GM23338 (cell line): ENCODE results near the gene RCC2. TPM values are rescaled to one million over a fixed set of nuclear protein-coding genes. Genes with fewer than 3 reads are reported as not detected.

ENCODE experiments used
- ATAC-seq: fragments of 200-7000 bp; cut with Tn5 transposase; 3 replicates; pipeline ENCODE4 v1.9.1; 2020
- DNase-seq: peaks from one replicate; pipeline ENCODE4 v3.0.0-alpha.2; 2015; ENCODE audit warnings: low spot score
- H2AFZ ChIP-seq: fragments of 200-600 bp; sonication (generic); 2 replicates; pipeline ENCODE4 v1.8.0; 2016; ENCODE audit warnings: antibody characterized with exemption, mild to moderate bottlenecking, moderate library complexity
- H3F3A ChIP-seq: fragments of 200-600 bp; sonication (generic); replicated peaks from 2 replicates; pipeline ENCODE4 v1.8.0; 2017; ENCODE audit warnings: antibody characterized with exemption, mixed run types, low read depth
- H3K27ac ChIP-seq: fragments of 200-600 bp; sonication (generic); 2 replicates; pipeline ENCODE4 v1.6.1; 2016; ENCODE audit warnings: low read depth
- H3K27me3 ChIP-seq: fragments of 200-600 bp; sonication (generic); 2 replicates; pipeline ENCODE4 v1.8.0; 2016; ENCODE audit warnings: mild to moderate bottlenecking, mixed run types, moderate library complexity; ENCODE audit not compliant: insufficient read depth
- H3K36me3 ChIP-seq: fragments of 200-600 bp; sonication (generic); 2 replicates; pipeline ENCODE4 v1.8.0; 2016; ENCODE audit warnings: mild to moderate bottlenecking; ENCODE audit not compliant: insufficient read depth
- H3K4me1 ChIP-seq: fragments of 200-600 bp; sonication (generic); 2 replicates; pipeline ENCODE4 v1.8.0; 2016; ENCODE audit warnings: mild to moderate bottlenecking, moderate library complexity; ENCODE audit not compliant: insufficient read depth
- H3K4me2 ChIP-seq: fragments of 200-600 bp; sonication (generic); 2 replicates; pipeline ENCODE4 v1.7.1; 2017; ENCODE audit warnings: mixed run types
- H3K4me3 ChIP-seq: fragments of 200-600 bp; sonication (generic); 2 replicates; pipeline ENCODE4 v1.6.1; 2016; ENCODE audit warnings: mixed run types
- H3K79me2 ChIP-seq: fragments of 200-600 bp; sonication (generic); replicated peaks from 2 replicates; pipeline ENCODE4 v1.8.0; 2017; ENCODE audit warnings: mild to moderate bottlenecking; ENCODE audit not compliant: insufficient read depth
- H3K9me2 ChIP-seq: fragments of 200-600 bp; sonication (generic); 2 replicates; pipeline ENCODE4 v1.8.0; 2017; ENCODE audit not compliant: insufficient read depth
- H4K20me1 ChIP-seq: fragments of 200-600 bp; sonication (generic); replicated peaks from 2 replicates; pipeline ENCODE4 v1.8.0; 2017; ENCODE audit warnings: mild to moderate bottlenecking; ENCODE audit not compliant: insufficient read depth
- H3K27ac Mint-ChIP-seq: 2 replicates; pipeline ENCODE4 v1.8.0; 2020; ENCODE audit warnings: inconsistent platforms, mild to moderate bottlenecking, moderate library complexity, mixed read lengths
- H3K27me3 Mint-ChIP-seq: 3 replicates; pipeline ENCODE4 v1.8.0; 2022; ENCODE audit warnings: low read depth, mild to moderate bottlenecking, moderate library complexity, mixed read lengths, inconsistent platforms; ENCODE audit not compliant: insufficient read depth, poor library complexity
- H3K36me3 Mint-ChIP-seq: 3 replicates; pipeline ENCODE4 v1.8.0; 2021; ENCODE audit warnings: low read depth, mild to moderate bottlenecking, inconsistent platforms, moderate library complexity, mixed read lengths
- H3K4me1 Mint-ChIP-seq: 3 replicates; pipeline ENCODE4 v1.8.0; 2020; ENCODE audit warnings: mild to moderate bottlenecking, inconsistent platforms, mixed read lengths
- H3K4me3 Mint-ChIP-seq: 3 replicates; pipeline ENCODE4 v1.8.0; 2021; ENCODE audit warnings: moderate library complexity, mild to moderate bottlenecking, inconsistent platforms, mixed read lengths
- H3K9me3 Mint-ChIP-seq: 3 replicates; pipeline ENCODE4 v1.8.0; 2020; ENCODE audit warnings: moderate library complexity, mild to moderate bottlenecking, inconsistent platforms, mixed read lengths
- CREB1 ChIP-seq: fragments of 250-450 bp; sonication (Bioruptor Pico); IDR thresholded peaks from 2 replicates; pipeline ENCODE4 v1.5.0; 2020; ENCODE audit warnings: low read depth, mild to moderate bottlenecking, moderate library complexity
- EZH2 ChIP-seq: fragments of 200-600 bp; sonication (generic); IDR thresholded peaks from one replicate; pipeline ENCODE4 v1.8.0; 2017; ENCODE audit warnings: antibody characterized with exemption, mild to moderate bottlenecking, low read depth; ENCODE audit not compliant: unreplicated experiment
- EZH2phosphoT487 ChIP-seq: fragments of 200-600 bp; sonication (generic); IDR thresholded peaks from one replicate; pipeline ENCODE4 v1.8.1; 2018; ENCODE audit warnings: antibody characterized with exemption; ENCODE audit not compliant: unreplicated experiment
- JUNB ChIP-seq: IDR thresholded peaks from one replicate; pipeline ENCODE4 v1.6.1; 2016; ENCODE audit warnings: antibody characterized with exemption; ENCODE audit not compliant: unreplicated experiment
- NANOG ChIP-seq: IDR thresholded peaks from 2 replicates; pipeline ENCODE4 v1.6.1; 2016; ENCODE audit warnings: antibody characterized with exemption, borderline replicate concordance
- POLR2AphosphoS5 ChIP-seq: IDR thresholded peaks from 2 replicates; pipeline ENCODE4 v1.6.1; 2016; ENCODE audit warnings: antibody characterized with exemption, low read depth
- STAT1 ChIP-seq: IDR thresholded peaks from one replicate; pipeline ENCODE4 v1.6.1; 2016; ENCODE audit warnings: antibody characterized with exemption; ENCODE audit not compliant: unreplicated experiment
- ZNF114 ChIP-seq: fragments of 250-450 bp; sonication (Bioruptor Pico); IDR thresholded peaks from 2 replicates; pipeline ENCODE4 v1.5.0; 2020; ENCODE audit warnings: mild to moderate bottlenecking, moderate library complexity
- polyA plus RNA-seq: library from polyadenylated mRNA; unstranded; fragments of >200 nt; fragmentation: Nextera tagmentation; extraction: Ambion mirVana; gene quantifications from 2 replicates; pipeline ENCODE4 v1.2.1, GENCODE V29; 2016
- total RNA-seq: library from RNA; depleted of rRNA; stranded (reverse); fragments of >200 nt; shearing (Covaris generic); gene quantifications from 2 replicates; pipeline ENCODE4 v1.2.3, GENCODE V29; 2014
- TF ChIP-seq, protein P1 (sequence below): IDR thresholded peaks from one replicate; pipeline ENCODE4 v1.6.1; 2018; ENCODE audit warnings: antibody characterized with exemption; ENCODE audit not compliant: unreplicated experiment
- TF ChIP-seq, protein P2 (sequence below), 2 experiments: fragments of 200-600 bp in 1 of 2; sonication (generic) in 1 of 2; conservative IDR thresholded peaks; 2 replicates each; pipeline versions ENCODE4 v1.5.1 to v1.6.1; 2016 to 2017; ENCODE audit warnings: antibody characterized with exemption in 2 of 2, low read depth in 2 of 2, mild to moderate bottlenecking in 2 of 2, moderate library complexity in 1 of 2
- TF ChIP-seq, protein P3 (sequence below): IDR thresholded peaks from 2 replicates; pipeline ENCODE4 v1.6.1; 2016; ENCODE audit warnings: antibody characterized with exemption
- TF ChIP-seq, protein P4 (sequence below): fragments of 250-450 bp; sonication (Bioruptor Pico); IDR thresholded peaks from 2 replicates; pipeline ENCODE4 v1.5.0; 2020; ENCODE audit warnings: mild to moderate bottlenecking, moderate library complexity

RCC2 gene
- total and polyA plus RNA-seq, 2 experiments from 2014 or later: 97.1 to 386 TPM

DNA sequence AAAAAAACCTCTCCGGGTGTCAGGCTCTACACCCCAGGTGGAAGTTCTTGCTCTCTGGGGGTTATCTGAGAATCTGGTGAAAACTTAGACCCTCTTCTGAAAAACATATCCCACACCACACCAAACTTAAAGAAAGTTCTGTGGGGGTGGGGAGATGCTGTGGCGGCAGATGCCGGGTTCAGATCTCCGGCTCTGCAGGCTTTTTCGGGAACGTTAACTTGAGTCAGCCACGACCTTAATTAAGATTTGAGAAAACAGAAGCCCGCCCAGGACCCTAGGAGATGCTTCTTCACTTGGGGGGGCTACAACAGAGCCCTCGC, 2.3 kb downstream of the RCC2 start (continued):
- TF ChIP-seq, protein P1, sequence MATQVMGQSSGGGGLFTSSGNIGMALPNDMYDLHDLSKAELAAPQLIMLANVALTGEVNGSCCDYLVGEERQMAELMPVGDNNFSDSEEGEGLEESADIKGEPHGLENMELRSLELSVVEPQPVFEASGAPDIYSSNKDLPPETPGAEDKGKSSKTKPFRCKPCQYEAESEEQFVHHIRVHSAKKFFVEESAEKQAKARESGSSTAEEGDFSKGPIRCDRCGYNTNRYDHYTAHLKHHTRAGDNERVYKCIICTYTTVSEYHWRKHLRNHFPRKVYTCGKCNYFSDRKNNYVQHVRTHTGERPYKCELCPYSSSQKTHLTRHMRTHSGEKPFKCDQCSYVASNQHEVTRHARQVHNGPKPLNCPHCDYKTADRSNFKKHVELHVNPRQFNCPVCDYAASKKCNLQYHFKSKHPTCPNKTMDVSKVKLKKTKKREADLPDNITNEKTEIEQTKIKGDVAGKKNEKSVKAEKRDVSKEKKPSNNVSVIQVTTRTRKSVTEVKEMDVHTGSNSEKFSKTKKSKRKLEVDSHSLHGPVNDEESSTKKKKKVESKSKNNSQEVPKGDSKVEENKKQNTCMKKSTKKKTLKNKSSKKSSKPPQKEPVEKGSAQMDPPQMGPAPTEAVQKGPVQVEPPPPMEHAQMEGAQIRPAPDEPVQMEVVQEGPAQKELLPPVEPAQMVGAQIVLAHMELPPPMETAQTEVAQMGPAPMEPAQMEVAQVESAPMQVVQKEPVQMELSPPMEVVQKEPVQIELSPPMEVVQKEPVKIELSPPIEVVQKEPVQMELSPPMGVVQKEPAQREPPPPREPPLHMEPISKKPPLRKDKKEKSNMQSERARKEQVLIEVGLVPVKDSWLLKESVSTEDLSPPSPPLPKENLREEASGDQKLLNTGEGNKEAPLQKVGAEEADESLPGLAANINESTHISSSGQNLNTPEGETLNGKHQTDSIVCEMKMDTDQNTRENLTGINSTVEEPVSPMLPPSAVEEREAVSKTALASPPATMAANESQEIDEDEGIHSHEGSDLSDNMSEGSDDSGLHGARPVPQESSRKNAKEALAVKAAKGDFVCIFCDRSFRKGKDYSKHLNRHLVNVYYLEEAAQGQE: no peak

DNA sequence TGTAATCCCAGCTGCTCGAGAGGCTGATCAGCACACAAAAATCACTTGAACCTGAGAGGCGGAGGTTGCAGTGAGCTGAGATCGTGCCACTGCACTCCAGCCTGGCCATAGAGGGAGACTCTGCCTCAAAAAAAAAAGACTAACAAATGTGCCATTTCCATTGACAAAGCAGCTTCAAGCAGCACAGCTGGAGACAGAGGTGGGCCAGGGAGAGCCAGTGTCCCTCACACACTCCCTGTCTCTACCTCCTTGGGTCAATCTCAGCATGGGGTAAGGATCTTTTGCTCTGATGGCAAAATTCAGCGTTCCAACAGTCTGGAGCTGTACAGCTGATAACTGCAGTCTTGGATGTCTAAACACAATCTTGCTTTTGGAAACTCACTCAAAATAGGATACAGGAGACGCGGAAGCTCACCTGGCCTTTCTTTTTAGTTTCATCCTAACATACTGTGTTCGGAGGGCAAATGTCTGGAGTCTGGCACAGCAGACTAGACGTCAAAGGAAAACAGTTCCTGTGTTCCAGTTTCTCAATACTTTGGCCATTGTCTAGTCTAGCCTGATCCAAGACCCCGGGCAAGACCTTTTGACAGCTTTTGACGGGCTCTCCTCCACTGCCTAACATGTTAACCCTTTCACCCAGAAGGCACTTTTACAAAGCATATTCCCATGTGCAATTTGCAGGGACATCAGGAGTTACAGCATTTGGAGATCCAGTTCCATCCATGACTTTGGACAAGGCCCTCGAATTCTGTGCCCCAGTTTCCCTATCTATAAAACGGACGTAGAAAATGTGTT, 2.9 kb downstream of the RCC2 start:
- Mint-ChIP-seq H3K4me3 (peak overlapping the region; percentile 83), H3K36me3 (peaks cover 70% of the 10 kb centered on the region), H3K9me3 (peaks cover 5% of the 10 kb centered on the region; the same call in 1 of the 3 replicates), H3K27me3 (peaks cover 30% of the 10 kb centered on the region), H3K4me1 (peaks cover 72% of the 10 kb centered on the region), H3K27ac (peak overlapping the region; percentile 90)
- Histone ChIP-seq H4K20me1 (peaks cover 37% of the 10 kb centered on the region), H3K4me3 (peak overlapping the region; percentile 80), H3F3A (peaks cover 54% of the 10 kb centered on the region), H2AFZ (no peak overlapping the region), H3K79me2 (peaks cover 78% of the 10 kb centered on the region), H3K36me3 (peaks cover 16% of the 10 kb centered on the region), H3K4me2 (peak overlapping the region; percentile 96), H3K4me1 (peaks cover 68% of the 10 kb centered on the region), H3K27ac (peak overlapping the region; percentile 85), H3K27me3 (peaks cover 9% of the 10 kb centered on the region), H3K9me2 (no peaks in the 10 kb centered on the region)
- peak; percentile 11 for ATAC-seq
- DNase-seq: peak; percentile 45
- TF ChIP-seq, protein P2, sequence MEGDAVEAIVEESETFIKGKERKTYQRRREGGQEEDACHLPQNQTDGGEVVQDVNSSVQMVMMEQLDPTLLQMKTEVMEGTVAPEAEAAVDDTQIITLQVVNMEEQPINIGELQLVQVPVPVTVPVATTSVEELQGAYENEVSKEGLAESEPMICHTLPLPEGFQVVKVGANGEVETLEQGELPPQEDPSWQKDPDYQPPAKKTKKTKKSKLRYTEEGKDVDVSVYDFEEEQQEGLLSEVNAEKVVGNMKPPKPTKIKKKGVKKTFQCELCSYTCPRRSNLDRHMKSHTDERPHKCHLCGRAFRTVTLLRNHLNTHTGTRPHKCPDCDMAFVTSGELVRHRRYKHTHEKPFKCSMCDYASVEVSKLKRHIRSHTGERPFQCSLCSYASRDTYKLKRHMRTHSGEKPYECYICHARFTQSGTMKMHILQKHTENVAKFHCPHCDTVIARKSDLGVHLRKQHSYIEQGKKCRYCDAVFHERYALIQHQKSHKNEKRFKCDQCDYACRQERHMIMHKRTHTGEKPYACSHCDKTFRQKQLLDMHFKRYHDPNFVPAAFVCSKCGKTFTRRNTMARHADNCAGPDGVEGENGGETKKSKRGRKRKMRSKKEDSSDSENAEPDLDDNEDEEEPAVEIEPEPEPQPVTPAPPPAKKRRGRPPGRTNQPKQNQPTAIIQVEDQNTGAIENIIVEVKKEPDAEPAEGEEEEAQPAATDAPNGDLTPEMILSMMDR (conservative IDR thresholded peaks at IDR 0.05; ENCODE audit: low read depth in 2 of 2): no peak
- TF ChIP-seq, protein P3, sequence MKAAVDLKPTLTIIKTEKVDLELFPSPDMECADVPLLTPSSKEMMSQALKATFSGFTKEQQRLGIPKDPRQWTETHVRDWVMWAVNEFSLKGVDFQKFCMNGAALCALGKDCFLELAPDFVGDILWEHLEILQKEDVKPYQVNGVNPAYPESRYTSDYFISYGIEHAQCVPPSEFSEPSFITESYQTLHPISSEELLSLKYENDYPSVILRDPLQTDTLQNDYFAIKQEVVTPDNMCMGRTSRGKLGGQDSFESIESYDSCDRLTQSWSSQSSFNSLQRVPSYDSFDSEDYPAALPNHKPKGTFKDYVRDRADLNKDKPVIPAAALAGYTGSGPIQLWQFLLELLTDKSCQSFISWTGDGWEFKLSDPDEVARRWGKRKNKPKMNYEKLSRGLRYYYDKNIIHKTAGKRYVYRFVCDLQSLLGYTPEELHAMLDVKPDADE: no peak
- TF ChIP-seq EZH2: no peak
- TF ChIP-seq EZH2phosphoT487: no peak
- TF ChIP-seq POLR2AphosphoS5: no peak; the same call in 1 of the 2 replicates
- TF ChIP-seq, protein P4, sequence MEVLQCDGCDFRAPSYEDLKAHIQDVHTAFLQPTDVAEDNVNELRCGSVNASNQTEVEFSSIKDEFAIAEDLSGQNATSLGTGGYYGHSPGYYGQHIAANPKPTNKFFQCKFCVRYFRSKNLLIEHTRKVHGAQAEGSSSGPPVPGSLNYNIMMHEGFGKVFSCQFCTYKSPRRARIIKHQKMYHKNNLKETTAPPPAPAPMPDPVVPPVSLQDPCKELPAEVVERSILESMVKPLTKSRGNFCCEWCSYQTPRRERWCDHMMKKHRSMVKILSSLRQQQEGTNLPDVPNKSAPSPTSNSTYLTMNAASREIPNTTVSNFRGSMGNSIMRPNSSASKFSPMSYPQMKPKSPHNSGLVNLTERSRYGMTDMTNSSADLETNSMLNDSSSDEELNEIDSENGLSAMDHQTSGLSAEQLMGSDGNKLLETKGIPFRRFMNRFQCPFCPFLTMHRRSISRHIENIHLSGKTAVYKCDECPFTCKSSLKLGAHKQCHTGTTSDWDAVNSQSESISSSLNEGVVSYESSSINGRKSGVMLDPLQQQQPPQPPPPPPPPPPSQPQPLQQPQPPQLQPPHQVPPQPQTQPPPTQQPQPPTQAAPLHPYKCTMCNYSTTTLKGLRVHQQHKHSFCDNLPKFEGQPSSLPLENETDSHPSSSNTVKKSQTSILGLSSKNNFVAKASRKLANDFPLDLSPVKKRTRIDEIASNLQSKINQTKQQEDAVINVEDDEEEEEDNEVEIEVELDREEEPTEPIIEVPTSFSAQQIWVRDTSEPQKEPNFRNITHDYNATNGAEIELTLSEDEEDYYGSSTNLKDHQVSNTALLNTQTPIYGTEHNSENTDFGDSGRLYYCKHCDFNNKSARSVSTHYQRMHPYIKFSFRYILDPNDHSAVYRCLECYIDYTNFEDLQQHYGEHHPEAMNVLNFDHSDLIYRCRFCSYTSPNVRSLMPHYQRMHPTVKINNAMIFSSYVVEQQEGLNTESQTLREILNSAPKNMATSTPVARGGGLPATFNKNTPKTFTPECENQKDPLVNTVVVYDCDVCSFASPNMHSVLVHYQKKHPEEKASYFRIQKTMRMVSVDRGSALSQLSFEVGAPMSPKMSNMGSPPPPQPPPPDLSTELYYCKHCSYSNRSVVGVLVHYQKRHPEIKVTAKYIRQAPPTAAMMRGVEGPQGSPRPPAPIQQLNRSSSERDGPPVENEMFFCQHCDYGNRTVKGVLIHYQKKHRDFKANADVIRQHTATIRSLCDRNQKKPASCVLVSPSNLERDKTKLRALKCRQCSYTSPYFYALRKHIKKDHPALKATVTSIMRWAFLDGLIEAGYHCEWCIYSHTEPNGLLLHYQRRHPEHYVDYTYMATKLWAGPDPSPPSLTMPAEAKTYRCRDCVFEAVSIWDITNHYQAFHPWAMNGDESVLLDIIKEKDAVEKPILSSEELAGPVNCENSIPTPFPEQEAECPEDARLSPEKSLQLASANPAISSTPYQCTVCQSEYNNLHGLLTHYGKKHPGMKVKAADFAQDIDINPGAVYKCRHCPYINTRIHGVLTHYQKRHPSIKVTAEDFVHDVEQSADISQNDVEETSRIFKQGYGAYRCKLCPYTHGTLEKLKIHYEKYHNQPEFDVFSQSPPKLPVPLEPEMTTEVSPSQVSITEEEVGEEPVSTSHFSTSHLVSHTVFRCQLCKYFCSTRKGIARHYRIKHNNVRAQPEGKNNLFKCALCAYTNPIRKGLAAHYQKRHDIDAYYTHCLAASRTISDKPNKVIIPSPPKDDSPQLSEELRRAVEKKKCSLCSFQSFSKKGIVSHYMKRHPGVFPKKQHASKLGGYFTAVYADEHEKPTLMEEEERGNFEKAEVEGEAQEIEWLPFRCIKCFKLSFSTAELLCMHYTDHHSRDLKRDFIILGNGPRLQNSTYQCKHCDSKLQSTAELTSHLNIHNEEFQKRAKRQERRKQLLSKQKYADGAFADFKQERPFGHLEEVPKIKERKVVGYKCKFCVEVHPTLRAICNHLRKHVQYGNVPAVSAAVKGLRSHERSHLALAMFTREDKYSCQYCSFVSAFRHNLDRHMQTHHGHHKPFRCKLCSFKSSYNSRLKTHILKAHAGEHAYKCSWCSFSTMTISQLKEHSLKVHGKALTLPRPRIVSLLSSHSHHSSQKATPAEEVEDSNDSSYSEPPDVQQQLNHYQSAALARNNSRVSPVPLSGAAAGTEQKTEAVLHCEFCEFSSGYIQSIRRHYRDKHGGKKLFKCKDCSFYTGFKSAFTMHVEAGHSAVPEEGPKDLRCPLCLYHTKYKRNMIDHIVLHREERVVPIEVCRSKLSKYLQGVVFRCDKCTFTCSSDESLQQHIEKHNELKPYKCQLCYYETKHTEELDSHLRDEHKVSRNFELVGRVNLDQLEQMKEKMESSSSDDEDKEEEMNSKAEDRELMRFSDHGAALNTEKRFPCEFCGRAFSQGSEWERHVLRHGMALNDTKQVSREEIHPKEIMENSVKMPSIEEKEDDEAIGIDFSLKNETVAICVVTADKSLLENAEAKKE (CRISPR knock-in tag): no peak
- TF ChIP-seq ZNF114: no peak
- TF ChIP-seq JUNB: no peak
- no peak for TF ChIP-seq STAT1
- TF ChIP-seq CREB1: no peak
- no peak for TF ChIP-seq NANOG
